ENCODE measurements around the gene DNPEP.

DNA sequence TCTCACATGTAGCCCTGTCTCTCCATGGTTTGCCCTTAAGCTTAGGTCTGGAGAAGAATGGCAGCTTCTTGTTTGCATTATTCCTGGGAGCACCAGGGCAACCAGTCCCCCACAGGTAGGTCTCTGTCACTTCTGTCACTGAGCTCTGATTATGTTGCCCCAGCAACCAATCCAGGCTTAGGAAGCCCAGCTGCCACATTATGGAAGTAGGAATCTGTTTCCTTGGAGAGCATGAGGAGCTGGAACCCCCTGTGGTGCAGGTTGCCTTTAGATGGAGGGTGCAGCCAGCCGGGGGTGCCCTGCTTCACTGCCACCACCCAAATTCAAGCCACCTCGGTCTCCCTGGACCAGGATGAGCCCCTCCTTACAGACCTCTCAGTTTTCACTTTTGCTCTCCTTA is 60.0 kb downstream of the DNPEP start:
- TF ChIP-seq CTCF (conservative IDR thresholded peaks at IDR 0.05; ENCODE audit: low read depth, low read length) (no peak), BHLHE40 (IDR thresholded peaks at IDR 0.05; ENCODE audit: low read depth, low read length) (no peak), MAZ (IDR thresholded peaks at IDR 0.05; ENCODE audit: borderline replicate concordance, low read depth, low read length) (no peak), SMC3 (IDR thresholded peaks at IDR 0.05; ENCODE audit: low read depth, low read length) (no peak), NFE2L2 (IDR thresholded peaks at IDR 0.05; ENCODE audit: low read depth, low read length) (no peak), CHD1 (IDR thresholded peaks at IDR 0.05; ENCODE audit: low read depth, low read length) (no peak), MAFK (IDR thresholded peaks at IDR 0.05; ENCODE audit: low read depth, low read length) (no peak), FOS (IDR thresholded peaks at IDR 0.05; ENCODE audit: low read depth, low read length) (no peak)

Data from IMR-90 (cell line).